GM21447 (cell line): ENCODE measurements around the gene PDZK1.
A peak's percentile ranks its signal among the peaks of the same experiment; 100 is the strongest.
"Not testable (repeated sequence)": the region's sequence is repeated elsewhere in the genome, so short reads cannot be mapped to it uniquely, and the experiment has no call there.

Experiments
- ATAC-seq: cut with Tn5 transposase; IDR thresholded peaks from one replicate; pipeline ENCODE4 v1.9.1; 2021; ENCODE audit not compliant: unreplicated experiment

PDZK1 gene

GRCh38 chr1:145710291-145711027 lies 3.3 kb upstream of the PDZK1 start:
- ATAC-seq, result no peak

- ATAC-seq, result no peak
Measured at GRCh38 chr1:145708063-145708462, 895 bp upstream of the PDZK1 start.

DNA sequence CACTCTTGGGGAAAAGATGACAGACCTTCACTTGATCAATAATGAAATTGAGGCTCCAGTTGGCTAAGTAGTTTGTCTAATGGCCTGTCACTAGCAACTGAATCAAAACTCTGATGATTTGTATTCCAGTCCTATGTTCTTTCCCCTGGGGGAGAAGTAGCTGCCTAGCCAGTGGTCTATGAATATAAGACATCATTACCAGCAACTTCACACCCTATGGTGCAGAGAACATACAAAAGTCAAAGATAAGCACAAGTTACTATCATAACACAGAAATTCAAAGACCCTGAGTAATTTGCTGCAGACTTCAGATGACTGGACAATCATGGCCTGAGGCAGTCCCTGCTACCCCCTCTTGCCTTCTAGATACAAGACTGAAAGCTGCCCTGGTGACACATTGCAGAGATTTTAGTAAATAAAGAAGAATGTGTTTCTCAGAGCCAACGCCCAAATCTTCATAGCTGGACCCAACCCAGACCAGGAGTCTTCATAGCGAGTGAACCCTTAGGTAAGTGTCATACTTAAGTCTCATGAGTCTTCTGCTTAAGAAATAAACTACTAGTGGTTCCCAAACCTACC lies 993 bp downstream of the PDZK1 start:
- ATAC-seq, result no peak

GRCh38 chr1:145705622-145706021 lies 1.5 kb downstream of the PDZK1 start:
- no peak for ATAC-seq

GRCh38 chr1:145702826-145703225 lies 4.3 kb downstream of the PDZK1 start:
- no peak for ATAC-seq

GRCh38 chr1:145702052-145702451 lies 5.1 kb downstream of the PDZK1 start:
- no peak for ATAC-seq

DNA sequence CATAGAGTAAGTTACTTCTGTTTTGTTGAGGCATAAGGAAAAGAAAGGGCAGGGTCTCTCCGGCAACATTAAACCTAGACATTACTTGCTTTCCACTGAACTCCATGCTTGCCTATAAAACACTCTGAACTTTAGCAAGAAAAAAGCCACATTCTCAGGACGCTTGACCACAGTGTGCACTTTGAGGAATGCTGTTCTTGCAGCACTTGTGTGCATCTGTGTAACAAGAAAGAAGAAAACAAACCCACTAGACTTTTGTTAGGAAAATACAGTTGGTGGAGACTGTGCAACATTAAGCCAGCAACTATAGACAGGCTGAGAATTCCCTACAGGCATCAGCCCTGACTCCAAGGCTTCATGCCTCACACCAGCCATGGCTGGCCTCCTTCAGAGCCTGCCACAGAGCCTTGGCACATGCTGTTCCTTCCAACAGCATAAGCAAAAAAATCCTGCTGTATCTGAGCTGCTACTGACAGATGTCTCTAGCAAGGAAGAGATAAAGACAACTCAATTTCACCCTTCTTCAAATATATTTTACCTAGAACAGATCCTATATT lies 5.8 kb downstream of the PDZK1 start:
- ATAC-seq, result no peak

- ATAC-seq, result no peak
Measured at GRCh38 chr1:145696630-145696960, 10.6 kb downstream of the PDZK1 start.

DNA sequence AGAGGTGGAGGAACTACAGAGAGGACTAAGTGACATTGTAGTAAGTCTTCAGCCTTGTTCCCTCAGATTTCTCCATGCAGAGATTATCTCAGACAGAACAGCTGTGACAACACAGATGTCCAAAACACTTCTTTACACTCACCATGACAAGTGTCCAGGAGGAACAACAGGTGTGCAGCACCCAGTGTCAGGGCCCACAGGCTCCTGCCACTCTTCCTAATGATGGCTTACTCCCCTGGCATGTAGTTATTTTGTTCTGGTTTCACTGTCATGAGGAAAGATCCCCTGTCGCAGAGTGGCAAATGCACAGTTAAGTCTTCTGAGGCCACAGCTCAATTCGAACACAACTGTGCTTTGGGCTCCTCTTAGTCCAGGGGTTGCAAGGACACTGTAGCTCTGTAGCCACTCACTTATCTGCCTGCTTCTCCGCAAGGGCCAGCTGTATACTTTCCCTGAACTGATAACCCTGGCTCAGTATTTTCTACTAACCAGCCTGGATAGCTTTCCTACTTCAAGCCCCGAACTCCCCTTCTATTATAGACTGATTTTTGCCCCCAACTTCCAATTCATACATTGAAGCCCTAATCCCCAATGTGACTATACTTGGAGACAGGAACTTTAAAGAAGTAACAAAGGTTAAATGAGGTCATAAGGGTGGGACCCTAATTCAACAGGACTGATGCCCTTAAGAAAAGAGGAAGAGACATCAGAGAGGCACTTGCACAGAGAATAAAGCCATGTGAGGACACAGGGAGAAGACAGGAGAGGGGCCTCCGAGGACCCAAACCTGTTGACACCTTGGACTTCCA lies 11.1 kb downstream of the PDZK1 start:
- ATAC-seq, result no peak

DNA sequence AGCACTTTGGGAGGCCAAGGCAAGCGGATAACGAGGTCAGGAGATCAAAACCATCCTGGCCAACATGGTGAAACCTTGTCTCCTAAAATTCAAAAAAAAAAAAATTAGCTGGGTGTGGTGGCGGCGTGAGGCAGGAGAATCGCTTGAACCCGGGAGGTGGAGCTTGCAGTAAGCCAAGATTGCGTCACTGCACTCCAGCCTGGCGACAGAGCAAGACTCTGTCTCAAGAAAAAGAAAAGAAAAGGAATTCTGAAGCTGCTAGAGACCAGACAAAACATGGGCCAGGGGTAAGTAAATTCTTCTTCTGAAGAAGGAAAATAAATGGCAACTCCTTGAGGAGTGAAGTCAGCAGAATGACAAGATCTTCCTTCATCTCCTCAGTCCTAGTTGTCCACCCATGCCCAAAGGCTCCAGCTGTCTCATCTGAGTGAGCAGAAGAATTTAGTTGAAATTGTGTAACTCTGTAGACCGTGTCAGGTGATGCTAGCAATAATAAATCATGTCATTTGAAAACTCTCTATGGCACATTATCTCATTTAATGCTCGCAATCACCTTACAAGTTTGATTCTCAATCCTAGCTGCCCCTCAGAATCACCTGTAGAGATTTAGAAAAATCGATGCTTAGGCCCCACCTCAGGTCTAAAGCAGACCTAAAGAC lies 14.3 kb downstream of the PDZK1 start:
- no peak for ATAC-seq

DNA sequence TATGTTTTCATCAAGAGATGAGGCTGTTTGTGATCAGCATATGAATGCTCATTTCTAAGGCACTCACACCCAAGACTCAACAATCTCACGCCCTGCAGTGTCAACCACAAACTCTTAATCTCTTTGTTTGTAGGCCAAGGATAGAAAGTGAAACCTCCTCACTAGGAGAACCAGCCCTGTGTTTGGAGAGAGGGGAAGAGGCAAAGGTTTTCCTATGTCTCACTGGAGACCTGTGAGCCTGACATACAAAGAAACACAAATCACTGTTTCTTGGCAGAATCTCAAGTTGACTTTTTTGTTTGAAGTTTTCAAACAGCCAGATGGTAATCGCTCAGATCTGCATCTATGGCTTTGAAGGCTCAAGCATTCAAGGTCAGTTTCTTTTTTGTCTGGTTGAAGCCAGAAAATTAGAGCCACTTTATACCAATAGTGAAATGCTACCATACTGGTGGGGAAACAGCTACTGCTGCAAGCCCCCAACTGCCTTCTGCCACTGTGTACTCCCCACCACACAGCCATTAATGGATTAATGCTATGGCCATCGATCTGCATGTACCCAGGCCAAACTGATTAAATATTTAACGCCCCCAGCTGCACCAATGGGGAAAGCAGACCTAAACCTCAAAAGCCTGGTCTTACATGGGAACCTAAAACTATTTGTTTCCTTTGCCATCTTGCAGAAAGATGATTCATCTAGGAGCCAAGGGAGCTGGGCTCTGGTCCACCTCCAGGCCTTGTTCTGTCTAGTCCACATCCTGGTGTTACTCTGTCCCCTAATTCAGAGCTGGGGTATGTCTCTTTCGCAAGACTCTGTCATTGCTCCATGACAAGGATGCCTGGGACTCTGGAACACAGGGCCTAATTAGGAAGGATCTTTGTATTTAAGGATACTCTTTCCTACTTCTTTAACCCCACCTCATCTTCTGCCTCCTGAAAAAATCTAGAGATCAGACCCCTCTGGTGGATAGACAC lies 16.3 kb downstream of the PDZK1 start:
- ATAC-seq, result peak; percentile 88

GRCh38 chr1:145689922-145690321 lies 17.2 kb downstream of the PDZK1 start:
- ATAC-seq, result no peak

DNA sequence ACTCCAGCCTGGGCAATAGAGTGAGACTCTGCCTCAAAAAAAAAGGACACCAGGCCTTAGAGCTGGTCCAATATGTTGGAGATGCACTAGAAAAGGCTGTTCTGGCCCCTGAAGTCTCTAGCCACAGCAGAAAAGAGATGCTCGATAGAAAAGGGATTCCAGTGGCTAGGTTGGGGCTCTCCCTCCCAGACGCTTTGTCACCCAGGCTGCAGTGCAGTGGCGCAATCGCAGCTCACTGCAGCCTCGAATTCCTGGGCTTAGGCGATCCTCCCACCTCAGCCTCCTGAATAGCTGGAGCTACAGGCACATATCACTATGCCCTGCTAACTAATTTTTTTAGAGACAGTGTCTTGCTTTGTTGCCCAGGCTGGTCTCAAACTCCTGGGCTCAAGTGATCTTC lies 18.2 kb downstream of the PDZK1 start:
- no peak for ATAC-seq

- no peak for ATAC-seq
Measured at GRCh38 chr1:145688328-145688727, 18.8 kb downstream of the PDZK1 start.

- not testable (repeated sequence) for ATAC-seq
Measured at GRCh38 chr1:145686078-145686477, 21.1 kb downstream of the PDZK1 start.

DNA sequence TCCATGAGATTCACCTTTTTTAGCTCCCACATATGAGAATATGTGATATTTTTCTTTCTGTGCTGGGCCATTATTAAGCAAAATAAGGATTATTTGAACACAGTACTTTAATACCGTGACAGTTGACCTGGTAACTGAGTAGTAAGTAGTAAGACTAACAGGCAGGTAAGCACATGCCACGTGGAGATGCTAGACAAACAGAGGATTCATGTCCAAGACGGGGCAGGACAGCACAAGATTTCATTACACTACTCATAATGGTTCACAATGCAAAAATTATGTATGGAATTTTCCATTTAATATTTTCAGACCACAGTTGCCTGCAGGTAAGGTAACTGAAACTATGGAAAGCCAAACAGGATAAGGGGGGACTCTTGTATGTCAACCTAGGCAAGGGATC lies 22.3 kb downstream of the PDZK1 start:
- not testable (repeated sequence) for ATAC-seq

DNA sequence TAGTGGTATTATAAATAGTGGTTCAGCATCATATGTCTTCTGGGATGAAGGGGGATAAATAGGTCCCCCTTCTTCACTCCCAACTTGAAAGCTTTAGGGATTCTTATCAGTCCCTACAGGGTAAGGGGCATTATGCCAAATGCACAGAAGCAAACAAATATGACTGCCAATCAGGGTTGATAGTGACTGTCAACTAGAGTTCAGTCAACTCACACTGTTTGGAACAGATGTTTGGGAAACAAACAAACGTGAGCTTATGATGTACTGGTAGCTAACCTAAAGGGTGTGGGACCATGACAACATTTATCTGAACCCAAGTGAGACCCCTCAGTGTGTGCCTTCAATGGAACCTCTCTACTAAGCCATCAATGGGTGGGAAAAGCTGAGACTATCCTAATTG lies 34.0 kb downstream of the PDZK1 start:
- not testable (repeated sequence) for ATAC-seq

GRCh38 chr1:145670995-145671745 lies 36.0 kb downstream of the PDZK1 start:
- not testable (repeated sequence) for ATAC-seq

DNA sequence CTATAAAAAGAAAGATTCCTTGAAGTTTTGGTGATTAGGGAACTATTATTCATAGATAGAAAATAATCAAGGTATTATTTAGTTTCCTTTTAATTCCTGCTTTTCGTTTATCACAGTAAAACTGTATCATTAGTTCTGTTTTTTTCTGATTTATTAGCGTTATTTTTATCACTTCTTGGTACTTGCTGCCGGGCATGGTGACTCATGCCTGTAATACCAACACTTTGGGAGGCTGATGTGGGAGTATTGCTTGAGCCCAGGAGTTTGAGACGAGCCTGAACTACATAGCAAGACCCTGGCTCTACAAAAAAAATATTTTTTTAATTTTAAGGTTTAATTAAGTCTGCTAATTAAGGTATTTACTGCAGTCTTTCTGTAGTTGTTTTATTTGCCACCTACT lies 42.2 kb downstream of the PDZK1 start:
- not testable (repeated sequence) for ATAC-seq
